Caco-2 (cell line): ENCODE measurements around the gene PCGF3. TPM values are rescaled to one million over a fixed set of nuclear protein-coding genes. Genes with fewer than 3 reads are reported as not detected.

Source experiments
- BruUV-seq: library from RNA; stranded (reverse); fragments of 400-500 nt; replicated peaks from 2 replicates; lab custom pipeline; 2021; lab: Mats Ljungman, UMichigan
- CTCF ChIA-PET: fragments of 300-600 bp; sonication (Branson Sonifier 250); formaldehyde crosslinking; loops from one replicate; lab custom pipeline; 2022; ENCODE audit warnings: antibody characterized with exemption; lab: Charles Lee
- POLR2A ChIA-PET: fragments of 300-600 bp; sonication (Branson Sonifier 250); formaldehyde crosslinking; loops from one replicate; lab custom pipeline; 2022; ENCODE audit warnings: antibody characterized with exemption; lab: Charles Lee
- DNase-seq, 2 experiments: peaks; one replicate each; pipeline versions ENCODE4 v3.0.0 to v3.0.0-alpha.2; 2020 to 2022
- H3K27me3 ChIP-seq: replicated peaks from 2 replicates; pipeline ENCODE4 v1.6.0; 2011; ENCODE audit warnings: low read length; ENCODE audit not compliant: control insufficient read depth, insufficient read depth
- H3K36me3 ChIP-seq: 2 replicates; pipeline ENCODE4 v1.5.1; 2011; ENCODE audit warnings: low read length; ENCODE audit not compliant: control insufficient read depth, insufficient read depth
- H3K4me1 ChIP-seq: fragments of 250-450 bp; sonication (Bioruptor Pico); 2 replicates; pipeline ENCODE4 v1.5.1; 2020; ENCODE audit warnings: mild to moderate bottlenecking
- H3K4me3 ChIP-seq: 2 replicates; pipeline ENCODE4 v1.5.1; 2011; ENCODE audit warnings: low read depth, mild to moderate bottlenecking, control low read depth, low read length
- H3K9me3 ChIP-seq: fragments of 250-450 bp; sonication (Bioruptor Pico); 2 replicates; pipeline ENCODE4 v1.5.1; 2020; ENCODE audit warnings: mild to moderate bottlenecking, moderate library complexity
- H3K27ac Mint-ChIP-seq: one replicate; pipeline ENCODE4 v1.8.0; 2022; ENCODE audit warnings: mixed read lengths; ENCODE audit not compliant: unreplicated experiment
- H3K27me3 Mint-ChIP-seq: one replicate; pipeline ENCODE4 v1.8.0; 2022; ENCODE audit warnings: mixed read lengths; ENCODE audit not compliant: insufficient read depth, unreplicated experiment
- H3K36me3 Mint-ChIP-seq: one replicate; pipeline ENCODE4 v1.8.0; 2022; ENCODE audit warnings: mild to moderate bottlenecking, mixed read lengths; ENCODE audit not compliant: insufficient read depth, unreplicated experiment
- H3K4me1 Mint-ChIP-seq: one replicate; pipeline ENCODE4 v1.8.0; 2022; ENCODE audit warnings: low read depth, mixed read lengths; ENCODE audit not compliant: unreplicated experiment
- H3K4me3 Mint-ChIP-seq: one replicate; pipeline ENCODE4 v1.8.0; 2022; ENCODE audit warnings: mild to moderate bottlenecking, moderate library complexity, mixed read lengths; ENCODE audit not compliant: unreplicated experiment
- H3K9me3 Mint-ChIP-seq: one replicate; pipeline ENCODE4 v1.8.0; 2022; ENCODE audit warnings: mixed read lengths; ENCODE audit not compliant: unreplicated experiment
- intact Hi-C: fragments of 100-400 bp; cut with micrococcal nuclease; formaldehyde crosslinking; loops from one replicate; pipeline ENCODE4 v1.10.0; 2022; ENCODE audit not compliant: unreplicated experiment
- total RNA-seq: library from RNA; stranded (reverse); gene quantifications from 2 replicates; pipeline ENCODE4 v1.2.3, GENCODE V29; 2022
- TF ChIP-seq, protein P1 (sequence below), 2 experiments: fragments of 200-600 bp in 1 of 2; IDR thresholded peaks; 1 replicate in 1 of 2; 2 replicates in 1 of 2; pipeline versions ENCODE4 v1.5.1 to v1.8.0; 2011 to 2022; ENCODE audit warnings: antibody characterized with exemption in 1 of 2, control low read depth in 1 of 2, inconsistent platforms in 1 of 2, low read depth in 1 of 2, low read length in 1 of 2, mild to moderate bottlenecking in 1 of 2, moderate library complexity in 1 of 2; ENCODE audit not compliant: insufficient read depth in 1 of 2, severe bottlenecking in 1 of 2, unreplicated experiment in 1 of 2

The PCGF3 gene
- total RNA-seq, 1 experiment from 2014 or later = 38.0 TPM

DNA sequence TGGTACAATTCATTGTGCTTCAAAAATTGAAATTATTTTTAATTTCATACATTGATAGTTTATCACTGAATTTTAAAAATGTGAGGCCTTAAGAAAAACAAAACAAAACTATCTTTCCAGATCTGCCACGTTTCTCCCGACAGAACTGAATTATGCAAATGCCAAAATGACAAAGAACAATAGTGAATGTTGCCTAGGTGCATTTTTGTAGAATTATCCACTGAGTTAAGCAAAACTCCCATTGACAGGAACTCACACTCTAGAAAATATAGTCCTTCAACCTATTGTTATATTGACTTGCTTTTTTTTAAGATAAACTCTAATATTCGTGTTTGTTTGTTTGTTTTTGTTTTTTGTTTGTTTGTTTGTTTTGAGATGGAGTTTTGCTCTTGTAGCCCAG is 6.5 kb downstream of the PCGF3 start:
- no peaks in the 10 kb centered on the region for H3K9me3 Mint-ChIP-seq
- ChIA-PET CTCF (no interaction called here), POLR2A (no interaction called here)
- BruUV-seq = no TSS peak
- peaks cover 36% of the 10 kb centered on the region for H3K36me3 Mint-ChIP-seq
- no peak overlapping the region for H3K4me3 ChIP-seq
- no peak overlapping the region for H3K27ac Mint-ChIP-seq
- H3K4me3 Mint-ChIP-seq = no peak overlapping the region
- TF ChIP-seq, protein P1, sequence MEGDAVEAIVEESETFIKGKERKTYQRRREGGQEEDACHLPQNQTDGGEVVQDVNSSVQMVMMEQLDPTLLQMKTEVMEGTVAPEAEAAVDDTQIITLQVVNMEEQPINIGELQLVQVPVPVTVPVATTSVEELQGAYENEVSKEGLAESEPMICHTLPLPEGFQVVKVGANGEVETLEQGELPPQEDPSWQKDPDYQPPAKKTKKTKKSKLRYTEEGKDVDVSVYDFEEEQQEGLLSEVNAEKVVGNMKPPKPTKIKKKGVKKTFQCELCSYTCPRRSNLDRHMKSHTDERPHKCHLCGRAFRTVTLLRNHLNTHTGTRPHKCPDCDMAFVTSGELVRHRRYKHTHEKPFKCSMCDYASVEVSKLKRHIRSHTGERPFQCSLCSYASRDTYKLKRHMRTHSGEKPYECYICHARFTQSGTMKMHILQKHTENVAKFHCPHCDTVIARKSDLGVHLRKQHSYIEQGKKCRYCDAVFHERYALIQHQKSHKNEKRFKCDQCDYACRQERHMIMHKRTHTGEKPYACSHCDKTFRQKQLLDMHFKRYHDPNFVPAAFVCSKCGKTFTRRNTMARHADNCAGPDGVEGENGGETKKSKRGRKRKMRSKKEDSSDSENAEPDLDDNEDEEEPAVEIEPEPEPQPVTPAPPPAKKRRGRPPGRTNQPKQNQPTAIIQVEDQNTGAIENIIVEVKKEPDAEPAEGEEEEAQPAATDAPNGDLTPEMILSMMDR (IDR thresholded peaks at IDR 0.05; ENCODE audit: insufficient read depth in 1 of 2, low read depth in 1 of 2, low read length in 1 of 2, severe bottlenecking in 1 of 2, unreplicated experiment in 1 of 2) = no peak
- H3K4me1 ChIP-seq = no peaks in the 10 kb centered on the region
- H3K36me3 ChIP-seq = peaks cover 1% of the 10 kb centered on the region; the same call in 1 of the 2 replicates
- intact Hi-C loops = no loop called here
- no peaks in the 10 kb centered on the region for H3K27me3 ChIP-seq
- no peak for DNase-seq
- H3K9me3 ChIP-seq = no peaks in the 10 kb centered on the region
- H3K4me1 Mint-ChIP-seq = no peaks in the 10 kb centered on the region
- H3K27me3 Mint-ChIP-seq = no peaks in the 10 kb centered on the region

DNA sequence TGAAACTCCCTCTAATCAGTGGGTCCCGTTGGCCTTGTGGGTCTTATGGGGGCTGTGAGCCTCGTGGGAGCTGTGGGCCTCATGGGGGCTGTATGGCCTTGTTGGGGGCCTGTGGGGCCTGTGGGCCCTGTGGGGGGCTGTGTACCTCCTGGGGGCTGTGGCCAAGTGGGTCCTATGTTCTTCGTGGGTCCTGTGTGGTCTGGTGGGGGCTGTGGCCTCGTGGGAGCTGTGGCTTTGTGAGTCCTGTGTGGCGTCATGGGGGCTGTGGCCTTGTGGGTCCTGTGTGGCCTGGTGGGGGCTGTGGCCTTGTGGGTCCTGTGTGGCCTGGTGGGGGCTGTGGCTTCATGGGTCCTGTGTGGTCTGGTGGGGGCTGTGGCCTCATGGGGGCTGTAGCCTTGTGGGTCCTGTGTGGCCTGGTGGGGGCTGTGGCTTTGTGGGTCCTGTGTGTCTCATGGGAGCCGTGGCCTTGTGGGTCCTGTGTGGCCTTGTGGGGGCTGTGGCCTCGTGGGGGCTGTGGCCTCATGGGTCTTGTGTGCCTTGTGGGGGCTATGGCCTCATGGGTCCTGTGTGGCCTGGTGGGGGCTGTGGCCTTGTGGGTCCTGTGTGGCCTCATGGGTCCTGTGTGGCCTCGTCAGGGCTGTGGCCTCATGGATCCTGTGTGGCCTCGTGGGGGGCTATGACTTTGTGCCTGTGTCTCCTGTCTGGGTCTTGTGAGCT is 7.4 kb downstream of the PCGF3 start:
- peaks cover 36% of the 10 kb centered on the region for H3K36me3 Mint-ChIP-seq
- TF ChIP-seq, protein P1 (IDR thresholded peaks at IDR 0.05; ENCODE audit: insufficient read depth in 1 of 2, low read depth in 1 of 2, low read length in 1 of 2, severe bottlenecking in 1 of 2, unreplicated experiment in 1 of 2) = no peak
- intact Hi-C loops = no loop called here
- Histone ChIP-seq H3K9me3 (no peaks in the 10 kb centered on the region), H3K4me3 (no peak overlapping the region), H3K36me3 (peaks cover 1% of the 10 kb centered on the region; the same call in 1 of the 2 replicates), H3K4me1 (no peaks in the 10 kb centered on the region), H3K27me3 (no peaks in the 10 kb centered on the region)
- H3K4me1 Mint-ChIP-seq = no peaks in the 10 kb centered on the region
- DNase-seq = no peak
- H3K9me3 Mint-ChIP-seq = no peaks in the 10 kb centered on the region
- H3K27ac Mint-ChIP-seq = no peak overlapping the region
- ChIA-PET POLR2A (no interaction called here), CTCF (no interaction called here)
- no peak overlapping the region for H3K4me3 Mint-ChIP-seq
- no TSS peak for BruUV-seq
- H3K27me3 Mint-ChIP-seq = no peaks in the 10 kb centered on the region

DNA sequence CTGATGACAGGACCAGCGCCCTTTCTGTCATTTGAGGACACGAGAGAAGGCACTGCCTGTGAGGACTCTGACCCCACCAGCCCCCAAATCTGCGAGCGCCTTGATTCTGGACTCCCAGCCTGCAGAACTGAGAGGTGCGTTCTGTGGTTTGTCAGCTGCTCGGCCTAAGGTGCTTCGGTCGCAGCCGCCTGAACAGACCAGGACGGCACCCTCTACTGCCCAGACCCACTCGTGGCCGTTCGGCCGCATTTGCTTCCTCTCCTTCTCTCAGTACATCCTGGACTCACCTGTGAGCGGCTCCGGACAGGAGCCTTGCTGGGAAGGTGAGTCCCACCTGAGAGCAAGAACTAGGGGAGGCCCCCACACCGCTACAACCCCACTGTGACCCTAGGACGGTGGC is 8.5 kb downstream of the PCGF3 start:
- POLR2A ChIA-PET = interaction anchor here (0.6 kb wide), 1 partner anchor 87 kb away, joined by 4 read pairs; no protein-coding TSS in a partner anchor
- H3K36me3 ChIP-seq = no peaks in the 10 kb centered on the region; the same call in 1 of the 2 replicates
- Mint-ChIP-seq H3K9me3 (no peaks in the 10 kb centered on the region), H3K36me3 (peaks cover 31% of the 10 kb centered on the region), H3K27ac (no peak overlapping the region), H3K4me1 (no peaks in the 10 kb centered on the region), H3K4me3 (no peak overlapping the region), H3K27me3 (no peaks in the 10 kb centered on the region)
- intact Hi-C loops = no loop called here
- DNase-seq = no peak
- CTCF ChIA-PET = no interaction called here
- H3K4me3 ChIP-seq = no peak overlapping the region
- BruUV-seq = no TSS peak
- H3K9me3 ChIP-seq = no peaks in the 10 kb centered on the region
- H3K27me3 ChIP-seq = no peaks in the 10 kb centered on the region
- H3K4me1 ChIP-seq = no peaks in the 10 kb centered on the region
- TF ChIP-seq, protein P1 (IDR thresholded peaks at IDR 0.05; ENCODE audit: insufficient read depth in 1 of 2, low read depth in 1 of 2, low read length in 1 of 2, severe bottlenecking in 1 of 2, unreplicated experiment in 1 of 2) = no peak
